ENCODE measurements around the gene TMX2.

TMX2 gene

DNA sequence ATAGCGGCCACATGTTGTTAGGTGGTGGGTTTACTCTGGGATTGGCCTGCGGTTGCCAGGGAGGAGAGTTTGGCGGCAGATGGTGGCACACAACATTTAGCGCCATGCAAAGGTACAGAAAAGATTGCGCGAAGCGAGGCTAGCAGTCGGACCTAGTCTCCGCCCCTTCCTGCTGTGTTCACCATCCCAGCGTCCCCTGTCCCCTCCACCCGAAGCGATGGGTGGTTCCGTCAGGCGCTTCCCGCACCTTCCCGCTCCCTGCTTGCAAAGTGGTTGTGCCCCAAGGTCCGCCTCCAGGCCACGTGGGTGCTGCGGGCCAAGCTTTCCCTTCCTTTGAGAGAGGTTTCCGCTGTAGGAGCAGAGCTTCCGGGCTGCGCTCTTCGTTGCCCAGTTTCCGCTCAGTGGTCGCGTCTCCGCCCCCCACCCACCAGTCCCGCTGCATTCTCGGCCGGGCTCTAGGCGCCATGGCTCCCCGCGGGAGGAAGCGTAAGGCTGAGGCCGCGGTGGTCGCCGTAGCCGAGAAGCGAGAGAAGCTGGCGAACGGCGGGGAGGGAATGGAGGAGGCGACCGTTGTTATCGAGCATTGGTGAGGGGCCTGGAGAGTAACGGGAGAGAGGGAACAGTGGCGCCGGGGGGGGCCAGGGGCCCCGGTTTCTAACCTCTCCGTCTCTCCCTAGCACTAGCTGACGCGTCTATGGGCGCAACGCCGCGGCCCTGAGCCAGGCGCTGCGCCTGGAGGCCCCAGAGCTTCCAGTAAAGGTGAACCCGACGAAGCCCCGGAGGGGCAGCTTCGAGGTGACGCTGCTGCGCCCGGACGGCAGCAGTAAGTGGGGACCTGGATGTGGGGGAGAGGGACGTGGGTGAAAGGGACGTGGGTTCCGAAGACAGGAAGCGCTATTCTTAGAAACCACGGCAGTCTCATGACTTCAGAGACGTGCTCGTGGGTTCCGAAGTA is 29.0 kb downstream of the TMX2 start, which contains the start of gene SELENOH:
Gene SELENOH (plus strand): TSS at position 360 of the 955 bp plus-strand sequence. CDS start 105 bp downstream, at position 465.
- H3K18ac ChIP-seq (ENCODE audit: low read length) = peak within 1 kb of the TSS; percentile 65
- H4K8ac ChIP-seq (ENCODE audit: low read depth, low read length) = peak within 1 kb of the TSS; percentile 2
- H2BK5ac ChIP-seq (ENCODE audit: low read length) = peak within 1 kb of the TSS; percentile 55
- H4K5ac ChIP-seq (ENCODE audit: low read length) = peak within 1 kb of the TSS; percentile 7
- DNase-seq = peak; percentile 99
- peak within 1 kb of the TSS; percentile 83 for H2AK5ac ChIP-seq (ENCODE audit: low read length)
- peak within 1 kb of the TSS; percentile 56 for H3K4ac ChIP-seq (ENCODE audit: low read depth, low read length)
- WGBS (ENCODE audit: extremely low coverage, insufficient coverage, low lambda C conversion rate) = no CpG with 5 or more reads among the region's 75 CpGs
- peak within 1 kb of the TSS; percentile 58 for H3K27ac ChIP-seq (ENCODE audit: low read depth, low read length)
- H3K9ac ChIP-seq (ENCODE audit: low read length) = peak within 1 kb of the TSS; percentile 98
- peak within 1 kb of the TSS; percentile 9 for H2BK120ac ChIP-seq (ENCODE audit: low read depth, low read length)
- peaks cover 10% of the 10 kb centered on the region for H3K36me3 ChIP-seq (ENCODE audit: control insufficient read depth, insufficient read depth, low read length)
- H3K4me2 ChIP-seq (ENCODE audit: low read length) = peak within 1 kb of the TSS; percentile 91
- H3K79me1 ChIP-seq (ENCODE audit: low read length) = peaks cover 13% of the 10 kb centered on the region
- peak within 1 kb of the TSS; percentile 72 for H3K23ac ChIP-seq (ENCODE audit: low read length)
- H2BK15ac ChIP-seq (replicated peaks; ENCODE audit: low read depth) = no peak within 1 kb of the TSS
- H3K79me2 ChIP-seq (ENCODE audit: control insufficient read depth, insufficient read depth, low read length) = peaks cover 13% of the 10 kb centered on the region
- peak within 1 kb of the TSS; percentile 99 for H3K56ac ChIP-seq (ENCODE audit: low read length)
- no peaks in the 10 kb centered on the region for H3K27me3 ChIP-seq (ENCODE audit: insufficient read depth, low read length, poor library complexity)
- H3K4me1 ChIP-seq (ENCODE audit: control insufficient read depth, low read depth, low read length) = peaks cover 4% of the 10 kb centered on the region
- peak within 1 kb of the TSS; percentile 97 for H3K4me3 ChIP-seq (ENCODE audit: low read length)

DNA sequence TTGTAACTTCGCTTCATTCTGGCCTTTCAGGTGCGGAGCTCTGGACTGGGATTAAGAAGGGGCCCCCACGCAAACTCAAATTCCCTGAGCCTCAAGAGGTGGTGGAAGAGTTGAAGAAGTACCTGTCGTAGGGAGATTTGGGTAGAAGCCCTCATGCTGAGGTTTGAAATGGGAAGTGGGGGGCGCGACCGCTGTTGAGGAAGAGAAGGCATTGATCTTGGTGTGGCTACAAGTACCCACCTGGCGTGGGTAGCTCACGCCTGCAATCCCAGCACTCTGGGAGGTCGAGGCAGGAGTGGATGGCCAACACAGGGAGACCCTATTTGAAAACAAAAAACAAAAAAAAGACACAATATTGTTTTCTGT is 29.7 kb downstream of the TMX2 start:
- Histone ChIP-seq H3K56ac (ENCODE audit: low read length) (peak overlapping the region; percentile 99), H3K18ac (ENCODE audit: low read length) (peak overlapping the region; percentile 65), H3K4me3 (ENCODE audit: low read length) (peak overlapping the region; percentile 97), H3K79me1 (ENCODE audit: low read length) (peaks cover 13% of the 10 kb centered on the region), H2AK5ac (ENCODE audit: low read length) (no peak overlapping the region), H2BK15ac (replicated peaks; ENCODE audit: low read depth) (no peak overlapping the region), H3K79me2 (ENCODE audit: control insufficient read depth, insufficient read depth, low read length) (peaks cover 13% of the 10 kb centered on the region), H3K27me3 (ENCODE audit: insufficient read depth, low read length, poor library complexity) (no peaks in the 10 kb centered on the region), H2BK120ac (ENCODE audit: low read depth, low read length) (no peak overlapping the region), H2BK5ac (ENCODE audit: low read length) (no peak overlapping the region), H4K5ac (ENCODE audit: low read length) (no peak overlapping the region), H3K9ac (ENCODE audit: low read length) (peak overlapping the region; percentile 98), H3K4ac (ENCODE audit: low read depth, low read length) (no peak overlapping the region), H4K8ac (ENCODE audit: low read depth, low read length) (no peak overlapping the region), H3K36me3 (ENCODE audit: control insufficient read depth, insufficient read depth, low read length) (peaks cover 10% of the 10 kb centered on the region), H3K23ac (ENCODE audit: low read length) (peak overlapping the region; percentile 72), H3K4me2 (ENCODE audit: low read length) (peak overlapping the region; percentile 85), H3K27ac (ENCODE audit: low read depth, low read length) (peak overlapping the region; percentile 7), H3K4me1 (ENCODE audit: control insufficient read depth, low read depth, low read length) (peaks cover 4% of the 10 kb centered on the region)
- no CpG with 5 or more reads among the region's 10 CpGs for WGBS (ENCODE audit: extremely low coverage, insufficient coverage, low lambda C conversion rate)
- DNase-seq = no peak

DNA sequence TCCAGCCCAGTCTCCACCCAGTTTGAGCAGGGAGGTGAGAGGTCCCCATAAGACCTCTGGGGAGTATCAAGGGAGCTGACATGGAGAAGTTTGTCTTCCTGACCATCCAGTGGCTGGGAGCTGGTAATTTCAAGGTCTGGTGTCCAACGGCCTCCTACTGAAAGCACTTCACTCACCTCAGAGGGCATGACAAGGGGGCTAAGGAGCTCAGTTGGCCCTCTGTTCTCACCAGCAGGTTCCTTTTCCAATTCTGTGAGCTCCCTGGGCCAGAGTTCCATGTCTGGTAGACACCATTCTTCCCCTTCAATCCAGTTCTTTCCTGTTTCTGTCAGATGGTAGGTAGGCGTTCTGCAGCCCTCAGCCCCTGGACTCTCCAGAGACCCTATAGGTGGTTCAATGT is 32.0 kb downstream of the TMX2 start:
- peaks cover 13% of the 10 kb centered on the region for H3K79me2 ChIP-seq (ENCODE audit: control insufficient read depth, insufficient read depth, low read length)
- peaks cover 4% of the 10 kb centered on the region for H3K4me1 ChIP-seq (ENCODE audit: control insufficient read depth, low read depth, low read length)
- H3K18ac ChIP-seq (ENCODE audit: low read length) = no peak overlapping the region
- no peak overlapping the region for H4K8ac ChIP-seq (ENCODE audit: low read depth, low read length)
- WGBS (ENCODE audit: extremely low coverage, insufficient coverage, low lambda C conversion rate) = no CpG with 5 or more reads among the region's 2 CpGs
- no peak overlapping the region for H3K4ac ChIP-seq (ENCODE audit: low read depth, low read length)
- no peak overlapping the region for H2BK120ac ChIP-seq (ENCODE audit: low read depth, low read length)
- peaks cover 10% of the 10 kb centered on the region for H3K79me1 ChIP-seq (ENCODE audit: low read length)
- H2BK5ac ChIP-seq (ENCODE audit: low read length) = no peak overlapping the region
- H3K27me3 ChIP-seq (ENCODE audit: insufficient read depth, low read length, poor library complexity) = no peaks in the 10 kb centered on the region
- H3K23ac ChIP-seq (ENCODE audit: low read length) = no peak overlapping the region
- no peak overlapping the region for H3K27ac ChIP-seq (ENCODE audit: low read depth, low read length)
- no peak overlapping the region for H3K9ac ChIP-seq (ENCODE audit: low read length)
- no peak overlapping the region for H3K4me2 ChIP-seq (ENCODE audit: low read length)
- no peak overlapping the region for H3K4me3 ChIP-seq (ENCODE audit: low read length)
- no peak overlapping the region for H3K56ac ChIP-seq (ENCODE audit: low read length)
- H4K5ac ChIP-seq (ENCODE audit: low read length) = no peak overlapping the region
- H3K36me3 ChIP-seq (ENCODE audit: control insufficient read depth, insufficient read depth, low read length) = peaks cover 7% of the 10 kb centered on the region
- no peak overlapping the region for H2AK5ac ChIP-seq (ENCODE audit: low read length)
- no peak overlapping the region for H2BK15ac ChIP-seq (replicated peaks; ENCODE audit: low read depth)
- no peak for DNase-seq

DNA sequence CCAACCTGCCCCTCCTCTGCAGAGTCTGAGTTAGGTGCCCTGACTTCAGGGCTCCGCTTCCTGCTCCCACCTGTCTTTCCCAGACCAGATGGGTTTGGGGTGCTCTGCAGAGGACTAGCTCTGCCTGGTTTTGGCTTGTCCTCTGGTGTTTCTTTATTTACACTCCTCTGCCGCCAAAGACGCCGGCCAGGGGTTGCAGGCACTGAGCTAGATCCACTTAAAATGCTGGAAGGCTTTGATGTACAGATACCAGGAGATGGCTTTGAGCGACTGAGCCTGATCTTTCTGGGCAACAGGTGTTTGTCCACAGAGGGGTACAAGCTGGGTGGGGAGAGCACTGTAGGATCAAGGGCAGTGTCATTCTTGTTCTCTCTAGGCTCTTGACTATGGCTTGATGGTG is 32.8 kb downstream of the TMX2 start:
- no peak overlapping the region for H3K23ac ChIP-seq (ENCODE audit: low read length)
- H3K9ac ChIP-seq (ENCODE audit: low read length) = no peak overlapping the region
- H2BK15ac ChIP-seq (replicated peaks; ENCODE audit: low read depth) = no peak overlapping the region
- H4K5ac ChIP-seq (ENCODE audit: low read length) = no peak overlapping the region
- peaks cover 7% of the 10 kb centered on the region for H3K36me3 ChIP-seq (ENCODE audit: control insufficient read depth, insufficient read depth, low read length)
- peaks cover 4% of the 10 kb centered on the region for H3K4me1 ChIP-seq (ENCODE audit: control insufficient read depth, low read depth, low read length)
- H2AK5ac ChIP-seq (ENCODE audit: low read length) = no peak overlapping the region
- no peak overlapping the region for H3K18ac ChIP-seq (ENCODE audit: low read length)
- H2BK5ac ChIP-seq (ENCODE audit: low read length) = no peak overlapping the region
- WGBS (ENCODE audit: extremely low coverage, insufficient coverage, low lambda C conversion rate) = no CpG with 5 or more reads among the region's 5 CpGs
- no peak overlapping the region for H3K27ac ChIP-seq (ENCODE audit: low read depth, low read length)
- no peak for DNase-seq
- no peak overlapping the region for H3K56ac ChIP-seq (ENCODE audit: low read length)
- H3K4me3 ChIP-seq (ENCODE audit: low read length) = no peak overlapping the region
- no peak overlapping the region for H2BK120ac ChIP-seq (ENCODE audit: low read depth, low read length)
- peaks cover 10% of the 10 kb centered on the region for H3K79me1 ChIP-seq (ENCODE audit: low read length)
- no peak overlapping the region for H3K4me2 ChIP-seq (ENCODE audit: low read length)
- H3K4ac ChIP-seq (ENCODE audit: low read depth, low read length) = no peak overlapping the region
- H3K79me2 ChIP-seq (ENCODE audit: control insufficient read depth, insufficient read depth, low read length) = peaks cover 13% of the 10 kb centered on the region
- H4K8ac ChIP-seq (ENCODE audit: low read depth, low read length) = no peak overlapping the region
- no peaks in the 10 kb centered on the region for H3K27me3 ChIP-seq (ENCODE audit: insufficient read depth, low read length, poor library complexity)

DNA sequence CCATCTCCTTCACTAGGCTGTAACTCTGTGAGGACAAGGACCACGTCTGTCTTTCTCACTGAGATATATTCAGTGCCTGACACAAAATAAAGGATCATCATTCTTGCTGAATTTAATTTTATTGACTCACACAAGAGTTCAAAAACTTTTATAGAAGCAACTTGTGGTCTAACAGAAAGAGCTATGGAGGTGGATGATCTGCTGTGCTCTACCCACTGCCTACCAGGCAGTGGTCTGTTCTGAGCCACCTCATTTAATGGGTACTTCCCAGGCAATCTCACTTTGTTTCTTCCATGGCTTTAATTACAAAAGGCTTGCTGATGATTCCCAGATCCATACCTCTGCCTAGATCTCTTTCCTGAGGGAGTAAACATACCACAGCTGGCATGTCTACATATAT is 34.5 kb downstream of the TMX2 start:
- H3K27me3 ChIP-seq (ENCODE audit: insufficient read depth, low read length, poor library complexity) = no peaks in the 10 kb centered on the region
- no peak for DNase-seq
- H3K9ac ChIP-seq (ENCODE audit: low read length) = no peak overlapping the region
- H3K36me3 ChIP-seq (ENCODE audit: control insufficient read depth, insufficient read depth, low read length) = peaks cover 7% of the 10 kb centered on the region
- WGBS (ENCODE audit: extremely low coverage, insufficient coverage, low lambda C conversion rate) = no CpG with 5 or more reads among the region's 1 CpG
- no peak overlapping the region for H3K4ac ChIP-seq (ENCODE audit: low read depth, low read length)
- no peak overlapping the region for H3K18ac ChIP-seq (ENCODE audit: low read length)
- no peak overlapping the region for H4K8ac ChIP-seq (ENCODE audit: low read depth, low read length)
- no peak overlapping the region for H3K56ac ChIP-seq (ENCODE audit: low read length)
- H3K4me2 ChIP-seq (ENCODE audit: low read length) = no peak overlapping the region
- no peak overlapping the region for H3K27ac ChIP-seq (ENCODE audit: low read depth, low read length)
- peaks cover 5% of the 10 kb centered on the region for H3K4me1 ChIP-seq (ENCODE audit: control insufficient read depth, low read depth, low read length)
- no peak overlapping the region for H4K5ac ChIP-seq (ENCODE audit: low read length)
- no peak overlapping the region for H3K4me3 ChIP-seq (ENCODE audit: low read length)
- peaks cover 8% of the 10 kb centered on the region for H3K79me1 ChIP-seq (ENCODE audit: low read length)
- no peak overlapping the region for H2BK5ac ChIP-seq (ENCODE audit: low read length)
- no peak overlapping the region for H2BK15ac ChIP-seq (replicated peaks; ENCODE audit: low read depth)
- no peak overlapping the region for H3K23ac ChIP-seq (ENCODE audit: low read length)
- no peak overlapping the region for H2AK5ac ChIP-seq (ENCODE audit: low read length)
- H3K79me2 ChIP-seq (ENCODE audit: control insufficient read depth, insufficient read depth, low read length) = peaks cover 9% of the 10 kb centered on the region
- no peak overlapping the region for H2BK120ac ChIP-seq (ENCODE audit: low read depth, low read length)
